ENCODE measurements around the gene CCDC74B. TPM values are rescaled to one million over a fixed set of nuclear protein-coding genes. Genes with fewer than 3 reads are reported as not detected.
A peak's percentile ranks its signal among the peaks of the same experiment; 100 is the strongest.
"Not testable (repeated sequence)": the region's sequence is repeated elsewhere in the genome, so short reads cannot be mapped to it uniquely, and the experiment has no call there.

The CCDC74B gene
- total and polyA plus RNA-seq, 5 donors = 0.72 to 2.2 (median 1.4) TPM

- H3K27ac ChIP-seq (ENCODE audit: low read length); H3K4me3 ChIP-seq (ENCODE audit: low read length); intact Hi-C loops (cut with DNase I); ATAC-seq; DNase-seq; H3K9me3 ChIP-seq (ENCODE audit: control insufficient read depth, low read length); H3K4me1 ChIP-seq (ENCODE audit: control insufficient read depth, insufficient read depth, low read length); H3K27me3 ChIP-seq (ENCODE audit: control insufficient read depth, insufficient read depth): not testable (repeated sequence)
- 83% methylated on average over 3 of the region's 3 CpGs for WGBS
Observed at GRCh38 chr2:130166611-130167010, 21.7 kb upstream of the CCDC74B start.

GRCh38 chr2:130165293-130166016, 20.5 kb upstream of the CCDC74B start:
- intact Hi-C loops (cut with DNase I) = no loop called here
- no peak for ATAC-seq
- Histone ChIP-seq H3K9me3 (ENCODE audit: control insufficient read depth, low read length) (no peaks in the 10 kb centered on the region), H3K27ac (ENCODE audit: low read length) (no peak overlapping the region), H3K4me1 (ENCODE audit: control insufficient read depth, insufficient read depth, low read length) (no peaks in the 10 kb centered on the region), H3K27me3 (ENCODE audit: control insufficient read depth, insufficient read depth) (no peaks in the 10 kb centered on the region), H3K4me3 (ENCODE audit: low read length) (no peak overlapping the region)
- no peak for DNase-seq
- 97% methylated on average over 8 of the region's 8 CpGs for whole genome bisulfite sequencing

- WGBS = 95% methylated on average over 9 of the region's 9 CpGs
- Histone ChIP-seq H3K9me3 (ENCODE audit: control insufficient read depth, low read length) (no peaks in the 10 kb centered on the region), H3K4me3 (ENCODE audit: low read length) (no peak overlapping the region), H3K27ac (ENCODE audit: low read length) (no peak overlapping the region), H3K27me3 (ENCODE audit: control insufficient read depth, insufficient read depth) (no peaks in the 10 kb centered on the region), H3K4me1 (ENCODE audit: control insufficient read depth, insufficient read depth, low read length) (no peaks in the 10 kb centered on the region)
- no peak for DNase-seq
- intact Hi-C loops (cut with DNase I) = no loop called here
- no peak for ATAC-seq
Observed at GRCh38 chr2:130162968-130163367, 18.1 kb upstream of the CCDC74B start.

- DNase-seq; H3K9me3 ChIP-seq (ENCODE audit: control insufficient read depth, low read length); H3K27ac ChIP-seq (ENCODE audit: low read length); ATAC-seq; H3K4me3 ChIP-seq (ENCODE audit: low read length); H3K4me1 ChIP-seq (ENCODE audit: control insufficient read depth, insufficient read depth, low read length); H3K27me3 ChIP-seq (ENCODE audit: control insufficient read depth, insufficient read depth); intact Hi-C loops (cut with DNase I): not testable (repeated sequence)
- WGBS = 91% methylated on average over 7 of the region's 7 CpGs
Observed at GRCh38 chr2:130162486-130162885, 17.6 kb upstream of the CCDC74B start.

GRCh38 chr2:130160838-130161705, 16.2 kb upstream of the CCDC74B start:
- H3K4me3 ChIP-seq (ENCODE audit: low read length); H3K4me1 ChIP-seq (ENCODE audit: control insufficient read depth, insufficient read depth, low read length); intact Hi-C loops (cut with DNase I); H3K27me3 ChIP-seq (ENCODE audit: control insufficient read depth, insufficient read depth); H3K9me3 ChIP-seq (ENCODE audit: control insufficient read depth, low read length): not testable (repeated sequence)
- DNase-seq (peak in 2 of 3 donors; percentile 77 to 81), ATAC-seq (peak; percentile 70 to 79)
- H3K27ac ChIP-seq (ENCODE audit: low read length) = peak overlapping the region; percentile 3
- whole genome bisulfite sequencing = 54% methylated on average over 25 of the region's 25 CpGs

- DNase-seq (no peak), ATAC-seq (no peak)
- no peaks in the 10 kb centered on the region for H3K4me1 ChIP-seq (ENCODE audit: control insufficient read depth, insufficient read depth, low read length)
- intact Hi-C loops (cut with DNase I) = no loop called here
- H3K9me3 ChIP-seq (ENCODE audit: control insufficient read depth, low read length) = no peaks in the 10 kb centered on the region
- H3K27ac ChIP-seq (ENCODE audit: low read length) = no peak overlapping the region
- 94% methylated on average over 6 of the region's 6 CpGs for WGBS
- no peak overlapping the region for H3K4me3 ChIP-seq (ENCODE audit: low read length)
- H3K27me3 ChIP-seq (ENCODE audit: control insufficient read depth, insufficient read depth) = no peaks in the 10 kb centered on the region
Observed at GRCh38 chr2:130160131-130160530, 15.2 kb upstream of the CCDC74B start.

- not testable (repeated sequence) for H3K9me3 ChIP-seq (ENCODE audit: control insufficient read depth, low read length); DNase-seq; H3K4me3 ChIP-seq (ENCODE audit: low read length); H3K4me1 ChIP-seq (ENCODE audit: control insufficient read depth, insufficient read depth, low read length); H3K27me3 ChIP-seq (ENCODE audit: control insufficient read depth, insufficient read depth); H3K27ac ChIP-seq (ENCODE audit: low read length); ATAC-seq
- intact Hi-C loops (cut with DNase I) = loop anchor here in 2 of 4 donors (5.0 kb wide), 1 partner anchor 173 kb away; no protein-coding TSS in a partner anchor
- 95% methylated on average over 4 of the region's 4 CpGs for WGBS
Observed at GRCh38 chr2:130159376-130159775, 14.5 kb upstream of the CCDC74B start.

GRCh38 chr2:130158631-130159030, 13.7 kb upstream of the CCDC74B start:
- DNase-seq (no peak), ATAC-seq (no peak)
- no peak overlapping the region for H3K27ac ChIP-seq (ENCODE audit: low read length)
- no peak overlapping the region for H3K4me3 ChIP-seq (ENCODE audit: low read length)
- WGBS = 89% methylated on average over 9 of the region's 9 CpGs
- no peaks in the 10 kb centered on the region for H3K4me1 ChIP-seq (ENCODE audit: control insufficient read depth, insufficient read depth, low read length)
- no peaks in the 10 kb centered on the region for H3K27me3 ChIP-seq (ENCODE audit: control insufficient read depth, insufficient read depth)
- no peaks in the 10 kb centered on the region for H3K9me3 ChIP-seq (ENCODE audit: control insufficient read depth, low read length)
- intact Hi-C loops (cut with DNase I) = loop anchor here in 2 of 4 donors (5.0 kb wide), 1 partner anchor 174 kb away; no protein-coding TSS in a partner anchor

- not testable (repeated sequence) for H3K27ac ChIP-seq (ENCODE audit: low read length); H3K4me1 ChIP-seq (ENCODE audit: control insufficient read depth, insufficient read depth, low read length); H3K27me3 ChIP-seq (ENCODE audit: control insufficient read depth, insufficient read depth); H3K9me3 ChIP-seq (ENCODE audit: control insufficient read depth, low read length); H3K4me3 ChIP-seq (ENCODE audit: low read length); DNase-seq; ATAC-seq
- WGBS = 71% methylated on average over 13 of the region's 13 CpGs
- intact Hi-C loops (cut with DNase I) = loop anchor here in 2 of 4 donors (5.0 kb wide), 1 partner anchor 174 kb away; no protein-coding TSS in a partner anchor
Observed at GRCh38 chr2:130157825-130158514, 13.1 kb upstream of the CCDC74B start.

- not testable (repeated sequence) for H3K27me3 ChIP-seq (ENCODE audit: control insufficient read depth, insufficient read depth); H3K4me1 ChIP-seq (ENCODE audit: control insufficient read depth, insufficient read depth, low read length); ATAC-seq; H3K4me3 ChIP-seq (ENCODE audit: low read length); H3K9me3 ChIP-seq (ENCODE audit: control insufficient read depth, low read length); H3K27ac ChIP-seq (ENCODE audit: low read length)
- DNase-seq = peak in 1 of 3 donors; percentile 64
- intact Hi-C loops (cut with DNase I) = loop anchor here in 2 of 4 donors (5.0 kb wide), 1 partner anchor 175 kb away; no protein-coding TSS in a partner anchor
- 84% methylated on average over 9 of the region's 12 CpGs for WGBS
Observed at GRCh38 chr2:130157354-130157753, 12.4 kb upstream of the CCDC74B start.

Data from right cardiac atrium (tissue), 5 donors.